Natural killer cell treated with Interleukin-12 subunit alpha and Interleukin-12 subunit beta and Interleukin-15 and Interleukin-18, amount 100 ng/mL, for 72 hours (primary cell): ENCODE data around the gene TBC1D2. TPM values are rescaled to one million over a fixed set of nuclear protein-coding genes. Genes with fewer than 3 reads are reported as not detected.
A peak's percentile ranks its signal among the peaks of the same experiment; 100 is the strongest.
"Not testable (repeated sequence)": the region's sequence is repeated elsewhere in the genome, so short reads cannot be mapped to it uniquely, and the experiment has no call there.

Experiments
- ATAC-seq, 2 donors: fragments of 150-1000 bp; cut with Tn5 transposase in 1 of 2; sonication (Bioruptor Pico), chemical (Tn5 transposase) in 1 of 2; 2 replicates each; pipeline ENCODE4 v1.10.0; 2021
- DNase-seq: peaks from one replicate; pipeline ENCODE4 v3.0.0; 2022; ENCODE audit warnings: low spot score
- H3K27ac Mint-ChIP-seq, 2 donors: 1 replicate in 1 of 2; 2 replicates in 1 of 2; pipeline ENCODE4 v1.8.0; 2022; ENCODE audit warnings: mixed read lengths in 2 of 2, mild to moderate bottlenecking in 1 of 2, moderate library complexity in 1 of 2
- H3K27me3 Mint-ChIP-seq, 2 donors: 1 replicate in 1 of 2; 2 replicates in 1 of 2; pipeline ENCODE4 v1.8.0; 2022; ENCODE audit warnings: mixed read lengths in 2 of 2
- H3K36me3 Mint-ChIP-seq: one replicate; pipeline ENCODE4 v1.8.0; 2022; ENCODE audit warnings: mixed read lengths
- H3K4me1 Mint-ChIP-seq, 2 donors: 1 replicate in 1 of 2; 2 replicates in 1 of 2; pipeline ENCODE4 v1.8.0; 2022; ENCODE audit warnings: low read depth in 2 of 2, mixed read lengths in 2 of 2, mild to moderate bottlenecking in 1 of 2
- H3K4me3 Mint-ChIP-seq: one replicate; pipeline ENCODE4 v1.8.0; 2022; ENCODE audit warnings: mixed read lengths
- H3K9me3 Mint-ChIP-seq: 2 replicates; pipeline ENCODE4 v1.8.0; 2022; ENCODE audit warnings: mixed read lengths
- total RNA-seq, 2 donors: library from RNA; stranded (reverse); gene quantifications; one replicate each; pipeline ENCODE4 v1.2.3, GENCODE V29; 2022

TBC1D2 gene
- total RNA-seq, 2 donors from 2014 or later, result 3.9 to 4.2 TPM

GRCh38 chr9:98284754-98285153 lies 29.3 kb upstream of the TBC1D2 start:
- ATAC-seq, result no peak

GRCh38 chr9:98283143-98283542 lies 27.7 kb upstream of the TBC1D2 start:
- H3K27ac Mint-ChIP-seq, H3K9me3 Mint-ChIP-seq, H3K36me3 Mint-ChIP-seq, H3K4me3 Mint-ChIP-seq, ATAC-seq, H3K4me1 Mint-ChIP-seq, DNase-seq: not testable (repeated sequence)
- H3K27me3 Mint-ChIP-seq, result peaks cover 19 to 23% of the 10 kb centered on the region in 2 donors

More at GRCh38 chr9:98284754-98285153, 29.3 kb upstream of the TBC1D2 start:
- Mint-ChIP-seq H3K4me1 (no peaks in the 10 kb centered on the region), H3K27ac (no peak overlapping the region), H3K36me3 (no peaks in the 10 kb centered on the region), H3K9me3 (no peaks in the 10 kb centered on the region), H3K27me3 (peaks cover 16 to 19% of the 10 kb centered on the region in 2 donors), H3K4me3 (no peak overlapping the region)
- no peak for DNase-seq

GRCh38 chr9:98281281-98281680 lies 25.8 kb upstream of the TBC1D2 start:
- H3K4me1 Mint-ChIP-seq, result no peaks in the 10 kb centered on the region
- no peak overlapping the region for H3K27ac Mint-ChIP-seq
- no peak for DNase-seq
- H3K4me3 Mint-ChIP-seq, result no peak overlapping the region
- H3K9me3 Mint-ChIP-seq, result no peaks in the 10 kb centered on the region
- ATAC-seq, result no peak
- peaks cover 24 to 29% of the 10 kb centered on the region in 2 donors for H3K27me3 Mint-ChIP-seq
- H3K36me3 Mint-ChIP-seq, result no peaks in the 10 kb centered on the region

GRCh38 chr9:98280574-98280973 lies 25.1 kb upstream of the TBC1D2 start:
- H3K4me1 Mint-ChIP-seq, result no peaks in the 10 kb centered on the region
- H3K9me3 Mint-ChIP-seq, result no peaks in the 10 kb centered on the region
- peaks cover 26 to 29% of the 10 kb centered on the region in 2 donors for H3K27me3 Mint-ChIP-seq
- ATAC-seq, result no peak
- H3K4me3 Mint-ChIP-seq, result no peak overlapping the region
- H3K36me3 Mint-ChIP-seq, result no peaks in the 10 kb centered on the region
- H3K27ac Mint-ChIP-seq, result no peak overlapping the region
- no peak for DNase-seq

GRCh38 chr9:98280162-98280561 lies 24.7 kb upstream of the TBC1D2 start:
- H3K9me3 Mint-ChIP-seq, result no peaks in the 10 kb centered on the region
- H3K4me3 Mint-ChIP-seq, result no peak overlapping the region
- H3K36me3 Mint-ChIP-seq, result no peaks in the 10 kb centered on the region
- H3K4me1 Mint-ChIP-seq, result no peaks in the 10 kb centered on the region
- peaks cover 29% of the 10 kb centered on the region in 2 donors for H3K27me3 Mint-ChIP-seq
- ATAC-seq (no peak), DNase-seq (no peak)
- H3K27ac Mint-ChIP-seq, result no peak overlapping the region

- Mint-ChIP-seq H3K9me3 (no peaks in the 10 kb centered on the region), H3K27me3 (peaks cover 24 to 26% of the 10 kb centered on the region in 2 donors), H3K36me3 (no peaks in the 10 kb centered on the region), H3K4me3 (no peak overlapping the region), H3K27ac (no peak overlapping the region), H3K4me1 (no peaks in the 10 kb centered on the region)
- DNase-seq (no peak), ATAC-seq (no peak)
Measured at GRCh38 chr9:98276907-98277469, 21.5 kb upstream of the TBC1D2 start.

- Mint-ChIP-seq H3K27ac (no peak overlapping the region), H3K9me3 (no peaks in the 10 kb centered on the region), H3K4me1 (no peaks in the 10 kb centered on the region), H3K27me3 (peaks cover 23 to 27% of the 10 kb centered on the region in 2 donors), H3K4me3 (no peak overlapping the region), H3K36me3 (no peaks in the 10 kb centered on the region)
- DNase-seq, result no peak
- no peak for ATAC-seq
Measured at GRCh38 chr9:98275159-98275558, 19.7 kb upstream of the TBC1D2 start.

GRCh38 chr9:98272083-98272482 lies 16.6 kb upstream of the TBC1D2 start:
- Mint-ChIP-seq H3K9me3 (no peaks in the 10 kb centered on the region), H3K27me3 (peaks cover 32 to 48% of the 10 kb centered on the region in 2 donors), H3K27ac (no peak overlapping the region), H3K36me3 (no peaks in the 10 kb centered on the region), H3K4me1 (no peaks in the 10 kb centered on the region), H3K4me3 (no peak overlapping the region)
- ATAC-seq (no peak), DNase-seq (no peak)

- ATAC-seq, result no peak
- peaks cover 29 to 45% of the 10 kb centered on the region in 2 donors for H3K27me3 Mint-ChIP-seq
Measured at GRCh38 chr9:98271479-98271878, 16.0 kb upstream of the TBC1D2 start.

GRCh38 chr9:98270284-98270683 lies 14.8 kb upstream of the TBC1D2 start:
- not testable (repeated sequence) for ATAC-seq, H3K4me1 Mint-ChIP-seq, H3K27ac Mint-ChIP-seq

More at GRCh38 chr9:98271479-98271878, 16.0 kb upstream of the TBC1D2 start:
- Mint-ChIP-seq H3K9me3 (no peaks in the 10 kb centered on the region), H3K27ac (no peak overlapping the region), H3K36me3 (no peaks in the 10 kb centered on the region), H3K4me3 (no peak overlapping the region), H3K4me1 (no peaks in the 10 kb centered on the region)
- DNase-seq, result no peak

GRCh38 chr9:98269652-98270051 lies 14.2 kb upstream of the TBC1D2 start:
- H3K36me3 Mint-ChIP-seq, ATAC-seq, DNase-seq, H3K9me3 Mint-ChIP-seq, H3K27ac Mint-ChIP-seq, H3K4me3 Mint-ChIP-seq, H3K4me1 Mint-ChIP-seq: not testable (repeated sequence)
- H3K27me3 Mint-ChIP-seq, result peaks cover 27 to 33% of the 10 kb centered on the region in 2 donors

More at GRCh38 chr9:98270284-98270683, 14.8 kb upstream of the TBC1D2 start:
- not testable (repeated sequence) for DNase-seq, H3K9me3 Mint-ChIP-seq, H3K4me3 Mint-ChIP-seq, H3K36me3 Mint-ChIP-seq
- peaks cover 27 to 39% of the 10 kb centered on the region in 2 donors for H3K27me3 Mint-ChIP-seq

- not testable (repeated sequence) for H3K4me3 Mint-ChIP-seq, H3K4me1 Mint-ChIP-seq, DNase-seq, H3K27ac Mint-ChIP-seq, H3K36me3 Mint-ChIP-seq, H3K9me3 Mint-ChIP-seq, ATAC-seq
- peaks cover 23 to 34% of the 10 kb centered on the region in 2 donors for H3K27me3 Mint-ChIP-seq
Measured at GRCh38 chr9:98267556-98267955, 12.1 kb upstream of the TBC1D2 start.

GRCh38 chr9:98264516-98264915 lies 9.1 kb upstream of the TBC1D2 start:
- no peak for ATAC-seq
- H3K9me3 Mint-ChIP-seq, result no peaks in the 10 kb centered on the region

GRCh38 chr9:98263482-98264357 lies 8.3 kb upstream of the TBC1D2 start:
- peak; percentile 87 to 90 for ATAC-seq
- no peak overlapping the region for H3K27ac Mint-ChIP-seq
- no peak overlapping the region for H3K4me3 Mint-ChIP-seq

More at GRCh38 chr9:98264516-98264915, 9.1 kb upstream of the TBC1D2 start:
- no peak overlapping the region for H3K27ac Mint-ChIP-seq
- no peaks in the 10 kb centered on the region for H3K4me1 Mint-ChIP-seq
- no peak for DNase-seq
- no peaks in the 10 kb centered on the region for H3K36me3 Mint-ChIP-seq
- peaks cover 7 to 26% of the 10 kb centered on the region in 2 donors for H3K27me3 Mint-ChIP-seq
- H3K4me3 Mint-ChIP-seq, result no peak overlapping the region

More at GRCh38 chr9:98263482-98264357, 8.3 kb upstream of the TBC1D2 start:
- peak; percentile 75 for DNase-seq
- peaks cover 5 to 20% of the 10 kb centered on the region in 2 donors for H3K27me3 Mint-ChIP-seq
- no peaks in the 10 kb centered on the region for H3K36me3 Mint-ChIP-seq
- no peaks in the 10 kb centered on the region for H3K9me3 Mint-ChIP-seq
- H3K4me1 Mint-ChIP-seq, result no peaks in the 10 kb centered on the region
